Activated CD4-positive, alpha-beta T cell treated with anti-CD3 and anti-CD28 coated beads, Interleukin-2, amount 50 U/mL, for 24 hours (primary cell): ENCODE measurements around the gene TBC1D2B.

ENCODE experiments used
- DNase-seq, 2 donors: peaks; one replicate each; pipeline ENCODE4 v3.0.0-alpha.2; 2020; ENCODE audit warnings: low read depth in 1 of 2, low spot score in 1 of 2

Gene TBC1D2B

GRCh38 chr15:78073046-78073787 is 4.3 kb downstream of the TBC1D2B start:
- DNase-seq, result no peak

GRCh38 chr15:78072080-78072892 is 5.2 kb downstream of the TBC1D2B start:
- no peak for DNase-seq

- DNase-seq, result no peak
Observed at GRCh38 chr15:78071383-78071782, 6.1 kb downstream of the TBC1D2B start.

GRCh38 chr15:78070049-78070700 is 7.3 kb downstream of the TBC1D2B start:
- no peak for DNase-seq

- no peak for DNase-seq
Observed at GRCh38 chr15:78069462-78070029, 8.0 kb downstream of the TBC1D2B start.

GRCh38 chr15:78069052-78069414 is 8.5 kb downstream of the TBC1D2B start:
- no peak for DNase-seq

- DNase-seq, result no peak
Observed at GRCh38 chr15:78067328-78068228, 9.9 kb downstream of the TBC1D2B start.

GRCh38 chr15:78065973-78066946 is 11.3 kb downstream of the TBC1D2B start:
- DNase-seq, result no peak

- DNase-seq, result no peak
Observed at GRCh38 chr15:78065284-78065872, 12.1 kb downstream of the TBC1D2B start.

- no peak for DNase-seq
Observed at GRCh38 chr15:78064544-78064943, 13.0 kb downstream of the TBC1D2B start.

GRCh38 chr15:78063970-78064385 is 13.5 kb downstream of the TBC1D2B start:
- DNase-seq, result no peak

- no peak for DNase-seq
Observed at GRCh38 chr15:78063217-78063616, 14.3 kb downstream of the TBC1D2B start.

- peak in 1 of 2 donors; percentile 48 for DNase-seq
Observed at GRCh38 chr15:78061963-78062427, 15.5 kb downstream of the TBC1D2B start.

- DNase-seq, result no peak
Observed at GRCh38 chr15:78060232-78060631, 17.3 kb downstream of the TBC1D2B start.

GRCh38 chr15:78059110-78059839 is 18.2 kb downstream of the TBC1D2B start:
- no peak for DNase-seq

GRCh38 chr15:78058401-78058935 is 19.0 kb downstream of the TBC1D2B start:
- DNase-seq, result no peak

GRCh38 chr15:78057803-78058202 is 19.7 kb downstream of the TBC1D2B start:
- DNase-seq, result no peak

GRCh38 chr15:78056714-78057269 is 20.7 kb downstream of the TBC1D2B start:
- no peak for DNase-seq
